OCI-LY3 (cell line): ENCODE results near the gene ZNF862.
"Not testable (repeated sequence)": the region's sequence is repeated elsewhere in the genome, so short reads cannot be mapped to it uniquely, and the experiment has no call there.

Source experiments
- EZH2phosphoT487 ChIP-seq: fragments of 200-600 bp; shearing (Covaris generic); IDR thresholded peaks from 2 replicates; pipeline ENCODE4 v1.6.1; 2018; ENCODE audit warnings: antibody characterized with exemption, mixed run types, low read depth
- TF ChIP-seq, protein P1 (sequence below): fragments of 200-600, 300-600 bp; sonication (generic); IDR thresholded peaks from 2 replicates; pipeline ENCODE4 v1.5.1; 2014; ENCODE audit warnings: antibody characterized with exemption, low read length, low read depth

DNA sequence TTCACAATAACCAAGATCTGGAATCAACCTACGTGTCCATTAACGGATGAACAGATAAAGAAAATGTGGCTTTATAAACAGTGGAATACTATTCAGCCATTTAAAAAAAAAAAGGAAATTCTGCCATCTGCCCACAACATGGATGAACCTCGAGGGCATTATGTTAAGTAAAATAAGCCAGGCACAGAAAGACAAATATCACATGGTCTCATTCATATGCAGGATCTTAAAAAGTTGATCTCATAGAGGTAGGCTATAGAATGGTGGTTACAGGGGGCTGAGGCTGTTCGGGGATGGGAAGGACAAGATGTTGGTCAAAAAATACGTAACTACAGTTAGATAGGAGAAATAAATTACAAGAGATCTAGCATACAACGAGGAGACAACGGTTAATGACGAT lies 56.8 kb downstream of the ZNF862 start:
- TF ChIP-seq, protein P1, sequence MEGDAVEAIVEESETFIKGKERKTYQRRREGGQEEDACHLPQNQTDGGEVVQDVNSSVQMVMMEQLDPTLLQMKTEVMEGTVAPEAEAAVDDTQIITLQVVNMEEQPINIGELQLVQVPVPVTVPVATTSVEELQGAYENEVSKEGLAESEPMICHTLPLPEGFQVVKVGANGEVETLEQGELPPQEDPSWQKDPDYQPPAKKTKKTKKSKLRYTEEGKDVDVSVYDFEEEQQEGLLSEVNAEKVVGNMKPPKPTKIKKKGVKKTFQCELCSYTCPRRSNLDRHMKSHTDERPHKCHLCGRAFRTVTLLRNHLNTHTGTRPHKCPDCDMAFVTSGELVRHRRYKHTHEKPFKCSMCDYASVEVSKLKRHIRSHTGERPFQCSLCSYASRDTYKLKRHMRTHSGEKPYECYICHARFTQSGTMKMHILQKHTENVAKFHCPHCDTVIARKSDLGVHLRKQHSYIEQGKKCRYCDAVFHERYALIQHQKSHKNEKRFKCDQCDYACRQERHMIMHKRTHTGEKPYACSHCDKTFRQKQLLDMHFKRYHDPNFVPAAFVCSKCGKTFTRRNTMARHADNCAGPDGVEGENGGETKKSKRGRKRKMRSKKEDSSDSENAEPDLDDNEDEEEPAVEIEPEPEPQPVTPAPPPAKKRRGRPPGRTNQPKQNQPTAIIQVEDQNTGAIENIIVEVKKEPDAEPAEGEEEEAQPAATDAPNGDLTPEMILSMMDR: not testable (repeated sequence)
- not testable (repeated sequence) for TF ChIP-seq EZH2phosphoT487
